Peyer's patch (tissue), 4 donors: ENCODE results near the gene HSD3B1. TPM values are rescaled to one million over a fixed set of nuclear protein-coding genes. Genes with fewer than 3 reads are reported as not detected.

Experiments
- DNase-seq, 3 donors: peaks; one replicate each; pipeline ENCODE4 v3.0.0-alpha.2; 2017 to 2019
- H3K27ac ChIP-seq, 4 donors: fragments of 200-600 bp; sonication (generic); one replicate each; pipeline ENCODE4 v1.5.1; 2016 to 2019
- H3K27me3 ChIP-seq, 2 donors: fragments of 200-600 bp; sonication (generic); one replicate each; pipeline ENCODE4 v1.5.1; 2019
- H3K36me3 ChIP-seq, 3 donors: fragments of 200-600 bp; sonication (generic); one replicate each; pipeline ENCODE4 v1.5.1; 2016 to 2019
- H3K4me1 ChIP-seq, 4 donors: fragments of 200-600 bp; sonication (generic); one replicate each; pipeline ENCODE4 v1.5.1; 2016 to 2019
- H3K4me3 ChIP-seq, 4 donors: fragments of 200-600 bp; sonication (generic); 1 replicate in 3 of 4; 2 replicates in 1 of 4; pipeline ENCODE4 v1.5.1; 2016 to 2019; ENCODE audit warnings: mild to moderate bottlenecking in 1 of 4
- H3K9me3 ChIP-seq, 4 donors: fragments of 200-600 bp; sonication (generic); one replicate each; pipeline ENCODE4 v1.5.1; 2016 to 2019; ENCODE audit warnings: mild to moderate bottlenecking in 1 of 4
- POLR2A ChIP-seq, 2 donors: fragments of 450-650 bp; IDR thresholded peaks; one replicate each; pipeline ENCODE4 v1.5.1; 2017; ENCODE audit warnings: antibody characterized with exemption in 2 of 2, mild to moderate bottlenecking in 2 of 2, moderate library complexity in 2 of 2
- total RNA-seq, 4 donors: library from RNA; depleted of rRNA; stranded (reverse); fragments of >200 nt; gene quantifications; one replicate each; pipeline ENCODE4 v1.1.0, GENCODE V29; 2016
- TF ChIP-seq, protein P1 (sequence below), 6 experiments: fragments of 450-650 bp in 4 of 6; fragments of 200-600 bp in 2 of 6; sonication (generic) in 1 of 6; IDR thresholded peaks; one replicate each; pipeline ENCODE4 v1.5.1; 2017 to 2019; ENCODE audit warnings: antibody characterized with exemption in 6 of 6, mild to moderate bottlenecking in 3 of 6, moderate library complexity in 1 of 6

Gene HSD3B1
- total RNA-seq, 4 donors from 2014 or later, result 61.3 to 121 (median 71.3) TPM; not detected in 1

DNA sequence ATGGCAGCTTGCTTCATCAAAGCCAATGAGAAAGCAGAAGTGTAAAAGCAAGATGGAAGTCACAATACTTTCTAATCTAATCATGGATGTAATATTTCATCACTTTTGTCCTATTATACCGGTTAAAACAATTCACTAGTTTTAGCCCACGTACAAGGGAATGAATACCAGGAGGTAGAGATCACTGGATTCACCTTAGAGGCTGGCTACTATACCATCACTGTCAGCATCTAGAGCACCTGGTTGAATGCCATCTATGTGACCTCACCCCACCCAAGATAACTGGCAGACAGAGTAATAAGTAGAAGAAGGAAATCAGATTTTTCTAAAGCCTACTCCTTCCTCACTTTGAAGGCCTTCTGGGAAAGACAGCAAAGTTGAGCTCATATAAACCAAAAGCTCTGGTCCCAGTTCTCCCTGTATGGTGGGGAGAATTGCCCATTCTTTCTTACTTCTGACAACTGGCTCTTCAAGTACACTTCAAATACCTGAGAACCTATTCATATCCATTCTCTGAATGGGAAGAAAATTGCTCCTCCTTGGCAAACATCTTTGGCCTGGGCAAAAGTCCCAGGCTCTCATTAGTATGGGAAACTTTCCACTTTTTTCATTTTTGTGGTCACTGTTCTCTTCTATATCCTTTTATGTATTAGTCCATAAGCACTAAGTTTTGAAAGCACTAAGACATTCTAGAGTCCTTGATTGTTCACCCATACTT lies 24.8 kb downstream of the HSD3B1 start:
- TF ChIP-seq POLR2A (IDR thresholded peaks at IDR 0.05), result no peak
- TF ChIP-seq, protein P1, sequence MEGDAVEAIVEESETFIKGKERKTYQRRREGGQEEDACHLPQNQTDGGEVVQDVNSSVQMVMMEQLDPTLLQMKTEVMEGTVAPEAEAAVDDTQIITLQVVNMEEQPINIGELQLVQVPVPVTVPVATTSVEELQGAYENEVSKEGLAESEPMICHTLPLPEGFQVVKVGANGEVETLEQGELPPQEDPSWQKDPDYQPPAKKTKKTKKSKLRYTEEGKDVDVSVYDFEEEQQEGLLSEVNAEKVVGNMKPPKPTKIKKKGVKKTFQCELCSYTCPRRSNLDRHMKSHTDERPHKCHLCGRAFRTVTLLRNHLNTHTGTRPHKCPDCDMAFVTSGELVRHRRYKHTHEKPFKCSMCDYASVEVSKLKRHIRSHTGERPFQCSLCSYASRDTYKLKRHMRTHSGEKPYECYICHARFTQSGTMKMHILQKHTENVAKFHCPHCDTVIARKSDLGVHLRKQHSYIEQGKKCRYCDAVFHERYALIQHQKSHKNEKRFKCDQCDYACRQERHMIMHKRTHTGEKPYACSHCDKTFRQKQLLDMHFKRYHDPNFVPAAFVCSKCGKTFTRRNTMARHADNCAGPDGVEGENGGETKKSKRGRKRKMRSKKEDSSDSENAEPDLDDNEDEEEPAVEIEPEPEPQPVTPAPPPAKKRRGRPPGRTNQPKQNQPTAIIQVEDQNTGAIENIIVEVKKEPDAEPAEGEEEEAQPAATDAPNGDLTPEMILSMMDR (IDR thresholded peaks at IDR 0.05), result no peak
- no peaks in the 10 kb centered on the region for H3K27me3 ChIP-seq
- no peaks in the 10 kb centered on the region for H3K36me3 ChIP-seq
- no peak overlapping the region for H3K27ac ChIP-seq
- no peaks in the 10 kb centered on the region for H3K9me3 ChIP-seq
- H3K4me1 ChIP-seq, result no peaks in the 10 kb centered on the region
- no peak overlapping the region for H3K4me3 ChIP-seq
- DNase-seq, result no peak

DNA sequence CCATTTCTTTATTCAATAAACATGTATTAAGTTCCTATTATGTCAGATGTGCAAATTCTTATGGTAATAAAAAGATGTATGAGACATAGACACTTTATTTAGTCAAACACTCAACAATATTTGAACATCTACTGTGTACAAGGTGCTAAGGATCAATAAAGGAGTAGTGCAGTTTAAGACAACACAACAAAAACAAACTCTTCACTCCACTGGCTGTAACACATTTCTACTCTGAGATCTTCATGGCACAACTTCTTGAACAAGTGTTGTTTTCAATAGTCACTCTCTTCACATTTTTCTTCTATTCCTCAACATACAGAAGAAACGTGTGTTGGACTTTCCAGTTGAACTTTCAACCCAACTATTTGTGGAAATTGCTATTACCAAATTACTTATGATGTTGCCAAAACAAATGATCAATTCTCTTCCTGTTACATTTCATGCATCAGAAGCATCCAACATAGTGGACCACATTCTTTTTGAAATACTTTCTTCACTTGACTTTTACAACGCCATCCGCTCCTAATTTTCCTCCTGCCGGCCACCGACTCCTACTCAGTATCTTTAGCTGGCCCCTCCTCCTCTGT lies 25.4 kb downstream of the HSD3B1 start:
- Histone ChIP-seq H3K4me1 (no peaks in the 10 kb centered on the region), H3K27ac (no peak overlapping the region), H3K36me3 (no peaks in the 10 kb centered on the region), H3K4me3 (no peak overlapping the region), H3K9me3 (no peaks in the 10 kb centered on the region), H3K27me3 (no peaks in the 10 kb centered on the region)
- TF ChIP-seq, protein P1 (IDR thresholded peaks at IDR 0.05), result no peak
- no peak for TF ChIP-seq POLR2A (IDR thresholded peaks at IDR 0.05)
- DNase-seq, result no peak

DNA sequence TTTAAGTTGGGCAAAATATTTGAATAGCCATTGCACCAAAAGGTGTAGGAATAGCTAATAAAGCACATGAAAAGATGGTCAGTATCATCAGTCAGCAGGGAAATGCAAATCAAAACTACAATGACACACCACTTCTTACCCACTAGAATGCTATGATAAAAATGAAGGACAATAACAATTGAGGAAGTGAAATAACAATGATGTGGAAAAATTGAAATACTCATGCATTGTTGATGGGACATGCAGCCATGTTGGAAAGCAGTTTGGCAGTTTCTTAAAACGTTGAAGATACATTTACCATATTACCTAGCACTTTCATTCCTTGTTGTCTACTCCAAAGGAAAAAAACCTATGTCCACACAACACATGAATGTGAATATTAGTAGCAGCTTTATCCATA lies 28.4 kb downstream of the HSD3B1 start:
- TF ChIP-seq, protein P1 (IDR thresholded peaks at IDR 0.05), result no peak
- no peak for TF ChIP-seq POLR2A (IDR thresholded peaks at IDR 0.05)
- DNase-seq, result no peak
- Histone ChIP-seq H3K9me3 (no peaks in the 10 kb centered on the region), H3K27ac (no peak overlapping the region), H3K27me3 (no peaks in the 10 kb centered on the region), H3K36me3 (no peaks in the 10 kb centered on the region), H3K4me1 (no peaks in the 10 kb centered on the region), H3K4me3 (no peak overlapping the region)

DNA sequence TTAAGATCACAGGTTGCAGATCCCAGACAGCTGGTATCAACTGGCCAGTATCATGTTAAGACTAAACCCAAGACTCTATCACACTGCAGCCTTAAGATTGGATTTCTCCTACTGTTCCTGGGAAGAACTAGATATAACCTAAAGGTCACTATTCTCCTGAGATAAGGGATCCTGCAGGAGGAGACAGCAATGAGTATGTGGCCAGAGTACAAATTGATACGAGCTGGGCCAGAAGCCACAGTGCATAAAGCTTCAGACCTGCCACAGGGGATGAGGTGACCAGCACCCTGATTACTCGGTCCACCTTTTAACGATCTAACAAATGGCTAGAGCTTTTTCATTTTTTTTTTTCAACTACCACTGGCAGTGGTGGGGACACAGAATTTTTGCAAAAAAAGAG lies 31.0 kb downstream of the HSD3B1 start:
- no peaks in the 10 kb centered on the region for H3K9me3 ChIP-seq
- peak in 1 of 3 donors; percentile 52 for DNase-seq
- H3K36me3 ChIP-seq, result no peaks in the 10 kb centered on the region
- H3K4me3 ChIP-seq, result no peak overlapping the region
- no peak for TF ChIP-seq POLR2A (IDR thresholded peaks at IDR 0.05)
- TF ChIP-seq, protein P1 (IDR thresholded peaks at IDR 0.05), result no peak
- no peaks in the 10 kb centered on the region for H3K4me1 ChIP-seq
- H3K27ac ChIP-seq, result no peak overlapping the region
- H3K27me3 ChIP-seq, result no peaks in the 10 kb centered on the region

DNA sequence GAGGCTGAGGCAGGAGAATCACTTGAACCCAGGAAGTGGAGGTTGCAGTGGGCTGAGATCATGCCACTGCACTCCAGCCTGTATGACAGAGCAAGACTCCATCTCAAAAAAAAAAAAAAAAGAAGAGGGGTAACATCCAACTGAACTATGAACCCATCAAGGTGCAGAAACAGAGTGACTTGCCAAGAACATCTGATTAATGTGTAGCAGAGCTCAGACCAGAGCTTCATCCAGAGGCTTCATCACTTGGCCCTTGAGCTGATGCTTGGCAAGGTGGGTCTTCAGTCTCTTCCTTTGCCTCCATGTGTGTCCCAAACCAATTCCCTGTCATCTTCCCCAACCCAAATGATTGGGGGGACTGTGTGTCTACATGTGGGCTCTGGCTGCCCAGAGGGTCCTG lies 32.6 kb downstream of the HSD3B1 start:
- Histone ChIP-seq H3K9me3 (no peaks in the 10 kb centered on the region), H3K4me1 (no peaks in the 10 kb centered on the region), H3K27ac (no peak overlapping the region), H3K36me3 (no peaks in the 10 kb centered on the region), H3K4me3 (no peak overlapping the region), H3K27me3 (no peaks in the 10 kb centered on the region)
- no peak for DNase-seq
- TF ChIP-seq, protein P1 (IDR thresholded peaks at IDR 0.05), result no peak
